OCI-LY3 (cell line): ENCODE results near the gene MYO9A.

Experiments used
- H2AFZ ChIP-seq: fragments of 200-600, 300-600 bp; shearing (Covaris generic); 2 replicates; pipeline ENCODE4 v1.6.0; 2014; ENCODE audit warnings: antibody characterized with exemption, low read depth, low read length
- H3K27ac ChIP-seq: fragments of 200-600, 300-600 bp; sonication (generic); 2 replicates; pipeline ENCODE4 v1.5.1; 2014; ENCODE audit warnings: mild to moderate bottlenecking, low read length, moderate library complexity, mixed read lengths
- H3K27me3 ChIP-seq: fragments of 200-600, 300-600 bp; sonication (generic); 2 replicates; pipeline ENCODE4 v1.6.1; 2014; ENCODE audit warnings: low read depth, low read length, mixed read lengths
- H3K36me3 ChIP-seq: fragments of 200-600, 300-600 bp; sonication (generic); replicated peaks from 2 replicates; pipeline ENCODE3; 2014; ENCODE audit warnings: low read depth, low read length, mixed read lengths
- H3K4me1 ChIP-seq: fragments of 300-600, 200-600 bp; sonication (generic); 2 replicates; pipeline ENCODE4 v1.6.1; 2014; ENCODE audit warnings: low read length, mixed read lengths
- H3K4me2 ChIP-seq: fragments of 200-600, 300-600 bp; sonication (generic); 2 replicates; pipeline ENCODE4 v1.6.1; 2014; ENCODE audit warnings: low read length, mixed read lengths
- H3K4me3 ChIP-seq: fragments of 300-600, 200-600 bp; sonication (generic); 2 replicates; pipeline ENCODE4 v1.5.1; 2014; ENCODE audit warnings: antibody characterized with exemption, mild to moderate bottlenecking, low read length, moderate library complexity
- H3K79me2 ChIP-seq: fragments of 300-600, 200-600 bp; shearing (Covaris generic); 2 replicates; pipeline ENCODE4 v1.6.1; 2014; ENCODE audit warnings: mild to moderate bottlenecking, low read length, mixed read lengths
- H3K9ac ChIP-seq: fragments of 300-600, 200-600 bp; shearing (Covaris generic); 2 replicates; pipeline ENCODE4 v1.6.0; 2014; ENCODE audit warnings: mild to moderate bottlenecking, low read length, moderate library complexity
- H3K9me3 ChIP-seq: fragments of 200-600, 300-600 bp; shearing (Covaris generic); 2 replicates; pipeline ENCODE4 v1.6.1; 2014; ENCODE audit warnings: low read length, mixed read lengths; ENCODE audit not compliant: insufficient read depth
- H4K20me1 ChIP-seq: fragments of 200-600, 300-600 bp; sonication (generic); 2 replicates; pipeline ENCODE4 v1.6.1; 2016; ENCODE audit warnings: low read length, mixed read lengths; ENCODE audit not compliant: insufficient read depth
- CTCF ChIP-seq: fragments of 200-600, 300-600 bp; sonication (generic); IDR thresholded peaks from 2 replicates; pipeline ENCODE4 v1.5.1; 2014; ENCODE audit warnings: antibody characterized with exemption, low read length, low read depth
- EZH2phosphoT487 ChIP-seq: fragments of 200-600 bp; shearing (Covaris generic); IDR thresholded peaks from 2 replicates; pipeline ENCODE4 v1.6.1; 2018; ENCODE audit warnings: antibody characterized with exemption, mixed run types, low read depth

MYO9A gene

GRCh38 chr15:71888797-71889196, 229.2 kb downstream of the MYO9A start:
- Histone ChIP-seq H3K27ac (peak overlapping the region; percentile 93), H3K9me3 (no peaks in the 10 kb centered on the region), H3K4me2 (peak overlapping the region; percentile 30), H2AFZ (no peak overlapping the region), H3K27me3 (no peaks in the 10 kb centered on the region), H3K9ac (peak overlapping the region; percentile 34; the same call in 1 of the 2 replicates), H3K4me1 (peaks cover 80% of the 10 kb centered on the region), H3K36me3 (peaks cover 30% of the 10 kb centered on the region), H4K20me1 (no peaks in the 10 kb centered on the region), H3K79me2 (no peaks in the 10 kb centered on the region), H3K4me3 (no peak overlapping the region)
- TF ChIP-seq EZH2phosphoT487 = no peak
- TF ChIP-seq CTCF = no peak

DNA sequence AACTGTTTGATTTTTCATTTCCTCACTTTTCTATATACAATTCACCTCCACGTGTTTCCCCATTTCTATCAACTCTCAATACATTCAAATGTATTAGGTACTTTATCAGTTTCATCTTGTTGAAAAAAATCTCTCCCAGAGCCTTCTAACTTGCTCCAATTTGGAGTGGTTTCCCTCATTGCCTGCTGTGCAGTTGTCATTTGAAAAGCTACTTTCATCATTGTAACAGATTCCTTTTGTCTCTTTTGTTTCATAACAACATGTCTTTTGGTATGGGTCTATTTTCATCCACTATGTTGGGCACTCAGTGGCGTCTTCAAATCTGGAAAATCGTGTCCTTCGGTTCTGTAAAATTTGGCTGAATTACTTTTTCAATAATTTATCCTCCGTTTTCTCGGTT, 232.6 kb downstream of the MYO9A start:
- no peaks in the 10 kb centered on the region for H3K9me3 ChIP-seq
- no peaks in the 10 kb centered on the region for H3K27me3 ChIP-seq
- peaks cover 88% of the 10 kb centered on the region for H3K4me1 ChIP-seq
- H3K4me3 ChIP-seq = no peak overlapping the region
- H4K20me1 ChIP-seq = no peaks in the 10 kb centered on the region
- H3K9ac ChIP-seq = peak overlapping the region; percentile 39; the same call in 1 of the 2 replicates
- H3K79me2 ChIP-seq = no peaks in the 10 kb centered on the region
- H2AFZ ChIP-seq = no peak overlapping the region
- H3K27ac ChIP-seq = peak overlapping the region; percentile 93
- no peak for TF ChIP-seq CTCF
- TF ChIP-seq EZH2phosphoT487 = no peak
- peak overlapping the region; percentile 46 for H3K4me2 ChIP-seq
- H3K36me3 ChIP-seq = peaks cover 24% of the 10 kb centered on the region

GRCh38 chr15:71883447-71883846, 234.5 kb downstream of the MYO9A start:
- Histone ChIP-seq H3K9me3 (no peaks in the 10 kb centered on the region), H2AFZ (no peak overlapping the region), H3K4me2 (peak overlapping the region; percentile 64), H4K20me1 (no peaks in the 10 kb centered on the region), H3K27me3 (no peaks in the 10 kb centered on the region), H3K79me2 (no peaks in the 10 kb centered on the region), H3K4me1 (peaks cover 69% of the 10 kb centered on the region), H3K27ac (peak overlapping the region; percentile 93), H3K36me3 (peaks cover 40% of the 10 kb centered on the region), H3K9ac (peak overlapping the region; percentile 65), H3K4me3 (peak overlapping the region; percentile 25)
- TF ChIP-seq EZH2phosphoT487 = no peak
- TF ChIP-seq CTCF = no peak

- Histone ChIP-seq H2AFZ (no peak overlapping the region), H3K27ac (no peak overlapping the region), H3K4me1 (peaks cover 47% of the 10 kb centered on the region), H3K4me3 (no peak overlapping the region), H4K20me1 (no peaks in the 10 kb centered on the region), H3K27me3 (no peaks in the 10 kb centered on the region), H3K9me3 (no peaks in the 10 kb centered on the region), H3K36me3 (peaks cover 36% of the 10 kb centered on the region), H3K79me2 (no peaks in the 10 kb centered on the region), H3K4me2 (no peak overlapping the region), H3K9ac (no peak overlapping the region)
- TF ChIP-seq EZH2phosphoT487 (no peak), CTCF (no peak)
Observed at GRCh38 chr15:71880276-71880675, 237.7 kb downstream of the MYO9A start.
